ENCODE data around the gene ZMYND11.

The ZMYND11 gene

GRCh38 chr10:228366-228765, 93.1 kb downstream of the ZMYND11 start:
- Histone ChIP-seq H3K36me3 (ENCODE audit: control insufficient read depth, insufficient read depth, low read length) (no peaks in the 10 kb centered on the region), H3K4me3 (ENCODE audit: low read depth, low read length) (no peak overlapping the region), H3K27ac (ENCODE audit: low read depth, low read length) (no peak overlapping the region), H3K9me3 (ENCODE audit: control insufficient read depth, insufficient read depth, low read depth, low read length) (no peaks in the 10 kb centered on the region), H3K27me3 (ENCODE audit: control insufficient read depth, insufficient read depth, low read length) (no peaks in the 10 kb centered on the region), H3K9ac (ENCODE audit: low read length) (no peak overlapping the region), H3K4me1 (ENCODE audit: control insufficient read depth, insufficient read depth, low read length) (no peaks in the 10 kb centered on the region)

DNA sequence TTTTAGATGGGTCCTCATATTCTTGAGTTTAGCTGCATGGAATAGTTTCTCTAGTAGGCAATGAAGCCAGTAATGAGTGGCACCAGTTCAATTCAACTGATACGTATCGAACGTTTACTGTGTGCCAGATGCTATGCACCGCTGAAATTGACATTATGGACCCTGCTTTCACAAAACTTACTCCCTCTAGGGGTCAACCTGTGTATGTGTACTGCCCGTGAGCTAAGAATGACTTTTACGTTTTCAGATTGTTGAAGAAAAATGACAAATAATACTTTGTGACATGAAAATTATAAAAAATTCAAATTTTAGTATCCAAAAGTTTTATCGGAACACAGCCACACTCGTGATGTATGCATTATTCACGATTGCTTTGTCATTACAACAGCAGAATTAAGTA, 95.5 kb downstream of the ZMYND11 start:
- Histone ChIP-seq H3K4me3 (ENCODE audit: low read depth, low read length) (no peak overlapping the region), H3K27ac (ENCODE audit: low read depth, low read length) (no peak overlapping the region), H3K9me3 (ENCODE audit: control insufficient read depth, insufficient read depth, low read depth, low read length) (no peaks in the 10 kb centered on the region), H3K9ac (ENCODE audit: low read length) (no peak overlapping the region), H3K27me3 (ENCODE audit: control insufficient read depth, insufficient read depth, low read length) (no peaks in the 10 kb centered on the region), H3K4me1 (ENCODE audit: control insufficient read depth, insufficient read depth, low read length) (no peaks in the 10 kb centered on the region), H3K36me3 (ENCODE audit: control insufficient read depth, insufficient read depth, low read length) (no peaks in the 10 kb centered on the region)

GRCh38 chr10:232061-232460, 96.8 kb downstream of the ZMYND11 start:
- Histone ChIP-seq H3K27ac (ENCODE audit: low read depth, low read length) (no peak overlapping the region), H3K4me3 (ENCODE audit: low read depth, low read length) (no peak overlapping the region), H3K27me3 (ENCODE audit: control insufficient read depth, insufficient read depth, low read length) (no peaks in the 10 kb centered on the region), H3K9ac (ENCODE audit: low read length) (no peak overlapping the region), H3K36me3 (ENCODE audit: control insufficient read depth, insufficient read depth, low read length) (no peaks in the 10 kb centered on the region), H3K4me1 (ENCODE audit: control insufficient read depth, insufficient read depth, low read length) (no peaks in the 10 kb centered on the region), H3K9me3 (ENCODE audit: control insufficient read depth, insufficient read depth, low read depth, low read length) (no peaks in the 10 kb centered on the region)

DNA sequence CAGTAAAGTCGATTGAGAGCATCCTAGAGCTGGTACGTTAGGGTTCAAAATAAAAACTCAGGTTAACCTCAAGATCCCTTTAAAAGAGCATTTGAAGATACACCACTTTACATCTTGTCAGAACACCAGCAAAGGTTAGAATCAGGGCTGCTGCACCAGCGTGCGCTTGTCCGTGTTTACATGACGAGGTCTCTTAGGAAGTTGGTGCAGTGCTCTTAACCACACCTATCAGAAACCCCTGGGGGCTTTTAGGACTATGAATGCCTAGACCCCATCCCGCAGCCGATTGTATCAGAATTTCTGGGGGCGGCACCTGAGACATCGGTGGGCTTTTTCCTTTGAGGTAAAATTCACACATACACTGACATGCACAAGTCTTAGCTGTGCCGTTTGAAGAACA, 97.6 kb downstream of the ZMYND11 start:
- Histone ChIP-seq H3K4me3 (ENCODE audit: low read depth, low read length) (no peak overlapping the region), H3K27me3 (ENCODE audit: control insufficient read depth, insufficient read depth, low read length) (no peaks in the 10 kb centered on the region), H3K9me3 (ENCODE audit: control insufficient read depth, insufficient read depth, low read depth, low read length) (no peaks in the 10 kb centered on the region), H3K36me3 (ENCODE audit: control insufficient read depth, insufficient read depth, low read length) (no peaks in the 10 kb centered on the region), H3K4me1 (ENCODE audit: control insufficient read depth, insufficient read depth, low read length) (peaks cover 4% of the 10 kb centered on the region; the same call in 1 of the 2 replicates), H3K27ac (ENCODE audit: low read depth, low read length) (no peak overlapping the region), H3K9ac (ENCODE audit: low read length) (no peak overlapping the region)

DNA sequence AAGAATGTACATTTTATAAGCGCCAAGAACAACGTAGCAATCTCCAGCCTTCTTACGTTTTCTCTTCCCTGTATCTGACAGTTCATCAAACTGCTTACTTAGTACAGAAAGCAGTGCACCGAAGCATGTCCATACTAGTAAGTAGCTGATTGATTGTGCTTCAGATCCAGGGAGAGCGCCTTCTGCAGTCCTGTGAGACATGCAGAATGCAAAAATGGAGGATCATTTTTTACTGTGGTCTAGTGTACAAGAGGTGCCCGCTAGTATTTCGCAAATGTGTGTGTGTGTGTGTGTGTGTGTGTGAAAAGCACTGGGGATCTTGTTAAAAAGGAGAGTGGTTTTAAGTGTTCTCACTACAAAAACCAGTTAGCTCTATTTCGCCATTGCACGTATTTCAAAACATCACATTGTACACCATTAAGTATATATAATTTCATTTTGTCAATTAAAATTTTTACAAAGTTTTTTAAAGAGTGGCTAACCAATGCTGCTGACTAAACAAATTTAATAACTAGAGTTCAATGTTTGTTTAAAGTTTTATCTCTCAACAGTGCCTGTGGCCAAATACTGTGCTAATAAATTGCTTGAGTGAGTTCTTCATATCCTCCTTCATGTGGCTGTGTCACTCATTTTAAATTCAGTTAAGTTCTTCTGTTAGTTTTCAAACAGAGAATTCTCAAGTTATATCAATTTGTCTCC, 99.6 kb downstream of the ZMYND11 start:
- Histone ChIP-seq H3K4me3 (ENCODE audit: low read depth, low read length) (no peak overlapping the region), H3K27me3 (ENCODE audit: control insufficient read depth, insufficient read depth, low read length) (no peaks in the 10 kb centered on the region), H3K4me1 (ENCODE audit: control insufficient read depth, insufficient read depth, low read length) (peaks cover 4% of the 10 kb centered on the region; the same call in 1 of the 2 replicates), H3K36me3 (ENCODE audit: control insufficient read depth, insufficient read depth, low read length) (peaks cover 9% of the 10 kb centered on the region; the same call in 1 of the 2 replicates), H3K9me3 (ENCODE audit: control insufficient read depth, insufficient read depth, low read depth, low read length) (no peaks in the 10 kb centered on the region), H3K9ac (ENCODE audit: low read length) (no peak overlapping the region), H3K27ac (ENCODE audit: low read depth, low read length) (no peak overlapping the region)

- H3K4me1 ChIP-seq (ENCODE audit: control insufficient read depth, insufficient read depth, low read length) = peaks cover 4% of the 10 kb centered on the region; the same call in 1 of the 2 replicates
- no peak overlapping the region for H3K27ac ChIP-seq (ENCODE audit: low read depth, low read length)
- H3K9ac ChIP-seq (ENCODE audit: low read length) = no peak overlapping the region
- no peaks in the 10 kb centered on the region for H3K27me3 ChIP-seq (ENCODE audit: control insufficient read depth, insufficient read depth, low read length)
- H3K9me3 ChIP-seq (ENCODE audit: control insufficient read depth, insufficient read depth, low read depth, low read length) = no peaks in the 10 kb centered on the region
- no peak overlapping the region for H3K4me3 ChIP-seq (ENCODE audit: low read depth, low read length)
- H3K36me3 ChIP-seq (ENCODE audit: control insufficient read depth, insufficient read depth, low read length) = peaks cover 9% of the 10 kb centered on the region; the same call in 1 of the 2 replicates
Measured at GRCh38 chr10:235915-236314, 100.7 kb downstream of the ZMYND11 start.

DNA sequence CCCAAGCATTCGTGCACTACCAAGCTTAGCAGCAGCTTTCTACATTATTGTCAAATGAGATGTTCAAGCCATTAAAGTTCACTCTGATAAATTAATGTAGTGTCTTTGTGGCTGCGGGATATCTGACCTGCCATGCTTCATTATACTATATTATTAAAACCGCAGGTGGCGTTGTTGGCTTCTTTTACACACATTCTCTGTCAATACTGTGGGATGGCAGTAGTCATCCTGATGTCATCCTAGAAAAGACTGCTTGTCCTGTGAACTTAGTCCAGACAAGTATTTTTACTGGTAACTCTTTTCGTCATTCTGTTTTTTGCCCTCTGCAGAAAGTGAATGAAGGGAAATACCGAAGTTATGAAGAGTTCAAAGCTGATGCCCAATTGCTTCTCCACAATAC, 103.9 kb downstream of the ZMYND11 start:
- no peaks in the 10 kb centered on the region for H3K27me3 ChIP-seq (ENCODE audit: control insufficient read depth, insufficient read depth, low read length)
- H3K36me3 ChIP-seq (ENCODE audit: control insufficient read depth, insufficient read depth, low read length) = peaks cover 19% of the 10 kb centered on the region
- no peaks in the 10 kb centered on the region for H3K9me3 ChIP-seq (ENCODE audit: control insufficient read depth, insufficient read depth, low read depth, low read length)
- H3K27ac ChIP-seq (ENCODE audit: low read depth, low read length) = no peak overlapping the region
- H3K4me3 ChIP-seq (ENCODE audit: low read depth, low read length) = no peak overlapping the region
- no peak overlapping the region for H3K9ac ChIP-seq (ENCODE audit: low read length)
- peaks cover 4% of the 10 kb centered on the region; the same call in 1 of the 2 replicates for H3K4me1 ChIP-seq (ENCODE audit: control insufficient read depth, insufficient read depth, low read length)

- H3K4me3 ChIP-seq (ENCODE audit: low read depth, low read length) = no peak overlapping the region
- peaks cover 4% of the 10 kb centered on the region; the same call in 1 of the 2 replicates for H3K4me1 ChIP-seq (ENCODE audit: control insufficient read depth, insufficient read depth, low read length)
- no peak overlapping the region for H3K9ac ChIP-seq (ENCODE audit: low read length)
Measured at GRCh38 chr10:241451-241850, 106.2 kb downstream of the ZMYND11 start.

DNA sequence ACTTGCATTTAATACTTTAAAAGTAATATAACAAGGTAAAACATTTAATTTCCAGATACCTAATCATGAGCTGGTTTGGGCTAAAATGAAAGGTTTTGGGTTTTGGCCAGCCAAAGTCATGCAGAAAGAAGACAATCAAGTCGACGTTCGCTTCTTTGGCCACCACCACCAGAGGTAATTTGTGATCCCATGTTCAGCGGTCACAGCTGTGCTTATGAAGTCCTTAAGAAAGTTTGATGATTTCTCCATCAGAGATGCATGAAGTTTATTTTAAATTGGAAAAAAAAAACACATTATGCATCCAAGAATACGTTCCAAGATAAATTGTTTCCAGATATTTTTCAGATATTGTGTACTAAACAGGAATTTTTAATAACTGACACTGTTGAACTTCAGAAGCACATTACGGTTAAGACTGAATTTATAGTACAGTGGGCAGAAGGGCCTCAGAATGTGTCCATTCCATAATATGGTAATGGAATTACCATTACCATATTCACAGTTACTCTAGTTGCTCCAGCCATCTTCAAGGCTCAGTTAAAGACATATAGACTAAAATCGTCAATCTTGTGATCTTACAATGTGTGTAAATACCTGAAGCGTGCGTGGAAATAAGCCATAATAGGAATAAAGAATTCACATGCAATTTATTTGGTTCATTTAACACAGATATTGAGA, 106.8 kb downstream of the ZMYND11 start:
- H3K27ac ChIP-seq (ENCODE audit: low read depth, low read length) = no peak overlapping the region
- H3K9ac ChIP-seq (ENCODE audit: low read length) = no peak overlapping the region
- peaks cover 4% of the 10 kb centered on the region; the same call in 1 of the 2 replicates for H3K4me1 ChIP-seq (ENCODE audit: control insufficient read depth, insufficient read depth, low read length)
- no peak overlapping the region for H3K4me3 ChIP-seq (ENCODE audit: low read depth, low read length)
- peaks cover 27% of the 10 kb centered on the region for H3K36me3 ChIP-seq (ENCODE audit: control insufficient read depth, insufficient read depth, low read length)
- H3K27me3 ChIP-seq (ENCODE audit: control insufficient read depth, insufficient read depth, low read length) = no peaks in the 10 kb centered on the region
- H3K9me3 ChIP-seq (ENCODE audit: control insufficient read depth, insufficient read depth, low read depth, low read length) = no peaks in the 10 kb centered on the region

More at GRCh38 chr10:241451-241850, 106.2 kb downstream of the ZMYND11 start:
- no peaks in the 10 kb centered on the region for H3K9me3 ChIP-seq (ENCODE audit: control insufficient read depth, insufficient read depth, low read depth, low read length)
- no peak overlapping the region for H3K27ac ChIP-seq (ENCODE audit: low read depth, low read length)
- no peaks in the 10 kb centered on the region for H3K27me3 ChIP-seq (ENCODE audit: control insufficient read depth, insufficient read depth, low read length)
- H3K36me3 ChIP-seq (ENCODE audit: control insufficient read depth, insufficient read depth, low read length) = peaks cover 20% of the 10 kb centered on the region

DNA sequence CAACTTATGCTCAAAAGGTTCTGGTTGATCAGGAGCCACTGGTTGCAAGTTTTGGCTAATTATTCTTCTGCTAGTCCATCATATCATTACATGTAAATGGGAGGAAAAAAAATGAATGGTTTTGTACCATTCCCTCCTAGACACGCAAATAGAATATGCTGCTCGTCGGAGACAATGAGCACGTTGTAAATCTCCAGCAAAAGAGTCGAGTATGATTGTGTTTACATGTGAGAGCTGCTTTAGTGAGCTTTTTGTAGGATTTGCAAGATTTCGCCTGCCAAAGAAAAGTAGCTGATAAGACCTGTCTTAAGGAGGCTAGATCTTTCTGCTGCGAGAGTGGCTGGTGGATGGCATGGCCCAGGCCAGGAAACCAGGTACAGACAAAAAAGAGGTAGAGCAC, 109.0 kb downstream of the ZMYND11 start:
- H3K36me3 ChIP-seq (ENCODE audit: control insufficient read depth, insufficient read depth, low read length) = peaks cover 43% of the 10 kb centered on the region

DNA sequence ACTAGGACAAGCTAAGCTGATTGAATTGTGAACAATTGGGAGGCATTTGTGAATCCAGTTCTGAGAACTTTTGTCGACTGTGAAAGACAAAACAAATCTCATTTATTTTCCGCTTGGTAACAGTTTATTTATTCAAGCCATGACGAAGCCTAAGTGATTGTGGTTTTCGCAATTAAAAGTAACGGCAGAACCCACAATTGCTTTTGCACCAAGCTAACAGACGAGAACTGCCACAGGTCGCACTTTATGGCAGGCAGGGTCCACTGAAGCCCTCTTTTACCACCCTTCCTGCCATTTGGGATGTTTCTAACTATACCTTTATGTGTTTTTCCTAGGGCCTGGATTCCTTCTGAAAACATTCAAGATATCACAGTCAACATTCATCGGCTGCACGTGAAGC, 111.2 kb downstream of the ZMYND11 start:
- H3K4me1 ChIP-seq (ENCODE audit: control insufficient read depth, insufficient read depth, low read length) = no peaks in the 10 kb centered on the region
- no peak overlapping the region for H3K9ac ChIP-seq (ENCODE audit: low read length)
- no peaks in the 10 kb centered on the region for H3K27me3 ChIP-seq (ENCODE audit: control insufficient read depth, insufficient read depth, low read length)
- H3K9me3 ChIP-seq (ENCODE audit: control insufficient read depth, insufficient read depth, low read depth, low read length) = no peaks in the 10 kb centered on the region
- H3K27ac ChIP-seq (ENCODE audit: low read depth, low read length) = no peak overlapping the region
- no peak overlapping the region for H3K4me3 ChIP-seq (ENCODE audit: low read depth, low read length)
- peaks cover 58% of the 10 kb centered on the region for H3K36me3 ChIP-seq (ENCODE audit: control insufficient read depth, insufficient read depth, low read length)

More for the DNA sequence above, 109.0 kb downstream of the ZMYND11 start:
- Histone ChIP-seq H3K4me3 (ENCODE audit: low read depth, low read length) (no peak overlapping the region), H3K9ac (ENCODE audit: low read length) (no peak overlapping the region), H3K4me1 (ENCODE audit: control insufficient read depth, insufficient read depth, low read length) (no peaks in the 10 kb centered on the region), H3K9me3 (ENCODE audit: control insufficient read depth, insufficient read depth, low read depth, low read length) (no peaks in the 10 kb centered on the region), H3K27me3 (ENCODE audit: control insufficient read depth, insufficient read depth, low read length) (no peaks in the 10 kb centered on the region), H3K27ac (ENCODE audit: low read depth, low read length) (no peak overlapping the region)

Data from HUES6 (cell line).